Heart left ventricle (tissue), 16 donors: ENCODE data around the gene SESN1. TPM values are rescaled to one million over a fixed set of nuclear protein-coding genes. Genes with fewer than 3 reads are reported as not detected.

Source experiments
- ATAC-seq, 4 donors: fragments of 200-7000 bp; cut with Tn5 transposase; one replicate each; pipeline ENCODE4 v1.9.1; 2020 to 2022; ENCODE audit warnings: moderate library complexity in 4 of 4, mild to moderate bottlenecking in 3 of 4, moderate number of reproducible peaks in 1 of 4
- DNase-seq, 5 donors: peaks; one replicate each; pipeline ENCODE4 v3.0.0-alpha.2; 2020
- H3K27ac ChIP-seq, 12 donors: fragments of 200-600 bp; sonication (generic) in 4 of 12; one replicate each; pipeline versions ENCODE4 v1.5.0 to v1.8.0; 2016 to 2022; ENCODE audit warnings: mild to moderate bottlenecking in 2 of 12
- H3K27me3 ChIP-seq, 9 donors: fragments of 200-600 bp; sonication (generic) in 2 of 9; one replicate each; pipeline versions ENCODE4 v1.5.1 to v1.8.0; 2016 to 2022; ENCODE audit warnings: mild to moderate bottlenecking in 3 of 9
- H3K36me3 ChIP-seq, 9 donors: fragments of 200-600 bp; sonication (generic) in 2 of 9; one replicate each; pipeline versions ENCODE4 v1.5.0 to v1.8.0; 2018 to 2022; ENCODE audit warnings: mild to moderate bottlenecking in 2 of 9
- H3K4me1 ChIP-seq, 12 donors: fragments of 200-600 bp; sonication (generic) in 4 of 12; one replicate each; pipeline versions ENCODE4 v1.5.0 to v1.8.0; 2016 to 2022; ENCODE audit warnings: mild to moderate bottlenecking in 3 of 12
- H3K4me3 ChIP-seq, 12 donors: fragments of 200-600 bp; sonication (generic) in 4 of 12; one replicate each; pipeline versions ENCODE4 v1.5.0 to v1.8.0; 2017 to 2022; ENCODE audit warnings: mild to moderate bottlenecking in 9 of 12, moderate library complexity in 4 of 12
- H3K9me3 ChIP-seq, 12 donors: fragments of 200-600 bp; sonication (generic) in 4 of 12; one replicate each; pipeline versions ENCODE4 v1.5.0 to v1.8.0; 2016 to 2022; ENCODE audit warnings: mild to moderate bottlenecking in 1 of 12
- POLR2A ChIP-seq, 2 donors: fragments of 450-650 bp; IDR thresholded peaks; one replicate each; pipeline ENCODE4 v1.6.1; 2017; ENCODE audit warnings: antibody characterized with exemption in 2 of 2, mild to moderate bottlenecking in 2 of 2, moderate library complexity in 2 of 2
- WGBS, 4 donors: extraction: QIAGEN DNeasy Blood & Tissue Kit in 2 of 4; methylation state at CpG; one replicate each; pipeline versions ENCODE4 v1.1.5 to v1.1.7; 2013 to 2018; 5-methylcytosine and 5-hydroxymethylcytosine counted together
- intact Hi-C, 10 donors: fragments of 100-400 bp; cut with DNase I; formaldehyde crosslinking; loops; one replicate each; pipeline versions ENCODE4 v1.11.1 to v1.14.2; 2022
- polyA plus RNA-seq, 2 donors: library from polyadenylated mRNA; stranded (reverse); fragments of 200-250 nt; gene quantifications; one replicate each; pipeline ENCODE4 v1.2.3, GENCODE V29; 2013
- total RNA-seq, 9 donors: library from RNA; depleted of rRNA in 2 of 9; stranded (reverse); fragments of >200 nt in 2 of 9; fragmentation: NEBNext Ultra II Directional in 3 of 9; extraction: Animal tissue kit (Norgen Biotek cat#: 25700) in 3 of 9; gene quantifications; one replicate each; pipeline versions ENCODE4 v1.1.0 to v1.2.4, GENCODE V29; 2016 to 2023
- TF ChIP-seq, protein P1 (sequence below), 12 donors: fragments of 200-600 bp; sonication (generic) in 4 of 12; IDR thresholded peaks; one replicate each; pipeline versions ENCODE4 v1.5.0 to v1.8.0; 2018 to 2022; ENCODE audit warnings: antibody characterized with exemption in 12 of 12, mild to moderate bottlenecking in 5 of 12
- donor health status: ischemic (EF 13 %, LVEDD 7.1; RV severe dilation, severe dysfunction).
- donor health status: healthy with polysubstance abuse.
- donor health status: DM: no; HTN: yes; CAD: no.
- donor health status: DM: no; HTN: no; CAD: no.
- donor health status: ischemic (EF 25% LVEDD 6.9; RV normal size, moderate dysfunction).
- donor health status: ischemic (EF 25% LVEDD 5.7; RV mildly dilated, moderate dysfunction).
- donor health status: healthy.
- donor health status: DM: yes; HTN: yes; CAD: no.
- donor health status: ischemic (EF 35%, LVEDD 5.7; RV mildly dilated, moderate dysfunction).
- donor health status: nonischemic (EF 11% LVEDD 7.7; RV severe dilation, severe dysfunction).
- donor health status: DM: yes; HTN: yes; CAD: no.
- donor health status: PGD.
- donor health status: ischemic (EF 29% LVEDD 5.4; RV normal size, mild dysfunction).
- donor health status: nonischemic (EF 23%, LVEDD 6.1; RV moderate dilation, normal function).

SESN1 gene
- total and polyA plus RNA-seq, 11 donors = 22.5 to 63.2 (median 34.6) TPM

DNA sequence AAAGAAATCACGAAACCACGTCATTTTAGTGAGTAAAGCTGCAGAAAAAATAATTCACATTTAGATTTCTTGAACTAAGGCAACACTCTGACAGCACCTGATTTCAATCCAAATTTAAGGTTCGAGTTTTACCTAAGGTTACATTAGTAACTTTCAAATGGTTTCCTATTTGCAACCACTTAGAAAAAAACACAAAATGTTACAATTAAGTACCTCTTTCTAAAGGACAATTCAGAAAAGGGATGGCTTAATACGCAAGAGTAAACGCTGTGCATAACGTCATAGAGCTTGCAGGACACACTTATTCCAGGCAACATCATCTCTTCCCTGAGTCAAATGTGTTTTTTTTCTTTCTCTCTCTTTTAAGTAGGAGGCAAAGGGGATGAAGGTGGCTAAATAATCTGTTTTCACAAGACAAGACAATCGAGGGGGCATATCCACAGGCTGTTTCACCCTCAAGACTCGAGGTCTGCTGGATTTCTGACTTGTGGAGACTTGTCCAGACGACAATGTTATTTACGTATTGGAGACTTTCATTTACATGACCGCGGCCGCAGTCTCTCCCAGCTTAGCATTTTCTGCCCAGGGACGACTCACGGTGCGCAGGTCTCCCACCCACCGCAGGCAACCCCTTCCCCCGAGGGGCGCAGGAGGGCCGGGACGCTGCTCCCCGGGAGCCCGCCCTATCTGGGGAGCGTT is 86.0 kb downstream of the SESN1 start:
- H3K36me3 ChIP-seq = no peaks in the 10 kb centered on the region
- WGBS, 4 donors = 1 to 3% (median 2%) methylated on average over 16 to 24 of the region's 24 CpGs
- peak overlapping the region; percentile 85 to 98 (median 93) for H3K27ac ChIP-seq
- no peak for TF ChIP-seq POLR2A (IDR thresholded peaks at IDR 0.05)
- TF ChIP-seq, protein P1, sequence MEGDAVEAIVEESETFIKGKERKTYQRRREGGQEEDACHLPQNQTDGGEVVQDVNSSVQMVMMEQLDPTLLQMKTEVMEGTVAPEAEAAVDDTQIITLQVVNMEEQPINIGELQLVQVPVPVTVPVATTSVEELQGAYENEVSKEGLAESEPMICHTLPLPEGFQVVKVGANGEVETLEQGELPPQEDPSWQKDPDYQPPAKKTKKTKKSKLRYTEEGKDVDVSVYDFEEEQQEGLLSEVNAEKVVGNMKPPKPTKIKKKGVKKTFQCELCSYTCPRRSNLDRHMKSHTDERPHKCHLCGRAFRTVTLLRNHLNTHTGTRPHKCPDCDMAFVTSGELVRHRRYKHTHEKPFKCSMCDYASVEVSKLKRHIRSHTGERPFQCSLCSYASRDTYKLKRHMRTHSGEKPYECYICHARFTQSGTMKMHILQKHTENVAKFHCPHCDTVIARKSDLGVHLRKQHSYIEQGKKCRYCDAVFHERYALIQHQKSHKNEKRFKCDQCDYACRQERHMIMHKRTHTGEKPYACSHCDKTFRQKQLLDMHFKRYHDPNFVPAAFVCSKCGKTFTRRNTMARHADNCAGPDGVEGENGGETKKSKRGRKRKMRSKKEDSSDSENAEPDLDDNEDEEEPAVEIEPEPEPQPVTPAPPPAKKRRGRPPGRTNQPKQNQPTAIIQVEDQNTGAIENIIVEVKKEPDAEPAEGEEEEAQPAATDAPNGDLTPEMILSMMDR (IDR thresholded peaks at IDR 0.05) = no peak
- H3K27me3 ChIP-seq = no peaks in the 10 kb centered on the region
- peaks cover 1 to 84% (median 39%) of the 10 kb centered on the region in 12 donors for H3K4me1 ChIP-seq
- DNase-seq (no peak), ATAC-seq (peak; percentile 12 to 55 (median 41))
- intact Hi-C loops = loop anchor here in 8 of 10 donors (2.0 to 10.0 kb wide), 11 partner anchors 50 to 454 kb away; partner anchors contain the start of gene CD164 (in 1 of the 8)
- peak overlapping the region; percentile 61 to 93 (median 85) for H3K4me3 ChIP-seq
- H3K9me3 ChIP-seq = no peaks in the 10 kb centered on the region

DNA sequence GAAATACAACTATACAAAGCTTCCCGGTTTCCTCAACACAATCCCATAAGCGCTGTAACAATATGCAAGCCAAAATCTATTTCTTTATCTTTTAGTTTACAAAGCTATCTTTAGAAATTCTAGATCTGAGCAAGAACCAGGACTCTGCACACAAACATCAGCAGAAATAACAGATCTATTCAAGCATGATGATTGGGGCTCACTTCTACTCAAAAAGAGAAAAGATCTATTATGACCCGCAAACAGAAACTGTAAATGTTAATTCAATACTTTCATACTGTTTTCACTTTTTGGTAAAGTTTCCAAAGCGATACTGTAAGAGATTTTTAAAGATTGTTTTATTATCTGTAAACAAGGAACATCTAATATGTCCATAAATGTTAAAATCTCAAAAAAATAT is 86.6 kb downstream of the SESN1 start:
- no peaks in the 10 kb centered on the region for H3K27me3 ChIP-seq
- H3K36me3 ChIP-seq = no peaks in the 10 kb centered on the region
- intact Hi-C loops = loop anchor here in 8 of 10 donors (2.0 to 10.0 kb wide), 11 partner anchors 51 to 453 kb away; partner anchors contain the start of gene CD164 (in 1 of the 8)
- peak overlapping the region in 11 of 12 donors; percentile 85 to 98 (median 94) for H3K27ac ChIP-seq
- ATAC-seq = no peak
- WGBS, 4 donors = 32 to 46% (median 33%) methylated on average over 4 of the region's 4 CpGs
- no peak for DNase-seq
- H3K4me1 ChIP-seq = peaks cover 5 to 84% (median 43%) of the 10 kb centered on the region in 12 donors
- H3K9me3 ChIP-seq = no peaks in the 10 kb centered on the region
- TF ChIP-seq, protein P1 (IDR thresholded peaks at IDR 0.05) = no peak
- TF ChIP-seq POLR2A (IDR thresholded peaks at IDR 0.05) = no peak
- H3K4me3 ChIP-seq = peak overlapping the region; percentile 61 to 93 (median 85)

DNA sequence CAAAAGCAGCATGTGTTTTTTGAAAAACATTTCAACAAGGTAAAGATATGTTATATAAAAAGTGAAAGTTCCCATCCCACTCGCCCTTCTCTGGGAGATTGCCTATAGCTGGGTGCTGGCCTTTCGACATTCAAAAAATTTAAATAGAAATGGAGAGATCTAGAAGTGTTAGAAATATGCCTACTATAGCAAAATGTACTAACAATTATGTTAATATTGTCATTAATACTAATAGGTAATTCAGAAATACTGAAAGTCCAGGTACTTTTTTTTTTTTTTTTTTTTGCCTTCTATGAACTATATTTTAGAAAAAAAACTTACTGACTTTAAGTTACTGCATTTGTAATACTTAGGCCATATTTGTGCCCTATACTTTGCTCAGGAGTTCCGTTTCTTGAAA is 87.1 kb downstream of the SESN1 start:
- H3K4me1 ChIP-seq = peaks cover 5 to 84% (median 48%) of the 10 kb centered on the region in 12 donors
- 56 to 64% (median 58%) methylated on average over 3 of the region's 3 CpGs for WGBS, 4 donors

More for the DNA sequence above, 87.1 kb downstream of the SESN1 start:
- Histone ChIP-seq H3K27ac (peak overlapping the region in 9 of 12 donors; percentile 92 to 98 (median 95)), H3K4me3 (peak overlapping the region; percentile 1 to 91 (median 84)), H3K9me3 (no peaks in the 10 kb centered on the region), H3K27me3 (no peaks in the 10 kb centered on the region), H3K36me3 (no peaks in the 10 kb centered on the region)
- no peak for TF ChIP-seq POLR2A (IDR thresholded peaks at IDR 0.05)
- TF ChIP-seq, protein P1 (IDR thresholded peaks at IDR 0.05) = no peak
- ATAC-seq = no peak
- no peak for DNase-seq
- intact Hi-C loops = loop anchor here in 8 of 10 donors (5.0 to 10.0 kb wide), 9 partner anchors 55 to 453 kb away; partner anchors contain the start of gene CD164 (in 1 of the 8)
